Activated T-cell treated with anti-CD3 and anti-CD28 coated beads for 4 hours (primary cell): ENCODE data around the gene MPZL2.

Source experiments
- DNase-seq: peaks from one replicate; pipeline ENCODE4 v3.0.0-alpha.2; 2020

Gene MPZL2

DNA sequence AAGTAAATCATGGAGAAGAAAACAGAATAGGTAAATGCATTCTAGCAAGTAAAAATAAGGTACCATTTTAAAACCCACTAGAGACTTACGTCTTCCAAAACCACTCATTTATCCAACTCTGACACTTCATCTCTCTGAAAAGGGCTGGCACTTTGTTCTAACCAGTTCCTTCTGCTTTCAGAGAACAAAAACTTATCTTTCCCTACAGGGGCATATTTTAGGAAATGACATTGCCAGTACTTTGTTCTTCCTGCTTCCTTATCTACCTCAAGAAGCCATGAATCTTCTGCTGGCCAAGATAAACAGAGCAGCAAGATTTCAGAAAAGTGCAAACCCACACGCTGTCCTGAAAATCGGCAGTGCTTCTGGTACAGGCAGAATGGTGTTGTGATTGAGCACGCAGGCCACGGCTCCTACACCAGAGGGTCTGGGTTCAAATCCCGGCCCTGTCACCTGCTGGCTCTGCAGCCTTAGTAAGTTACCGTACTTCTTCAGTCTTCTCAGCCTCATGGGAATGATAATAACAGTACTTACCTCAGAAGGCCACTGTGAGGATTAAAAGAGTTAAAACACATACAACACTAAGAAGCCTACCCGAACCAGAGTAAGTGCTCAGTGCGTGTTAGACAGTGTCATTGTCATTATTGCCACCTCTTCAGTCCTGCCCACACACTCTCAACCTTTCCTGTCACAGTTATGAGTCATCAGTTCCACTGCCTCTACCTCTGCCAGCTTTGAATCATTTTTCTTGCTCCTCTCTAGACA lies 22.9 kb downstream of the MPZL2 start:
- DNase-seq = peak; percentile 65

GRCh38 chr11:118239509-118240205 lies 24.4 kb downstream of the MPZL2 start:
- no peak for DNase-seq

DNA sequence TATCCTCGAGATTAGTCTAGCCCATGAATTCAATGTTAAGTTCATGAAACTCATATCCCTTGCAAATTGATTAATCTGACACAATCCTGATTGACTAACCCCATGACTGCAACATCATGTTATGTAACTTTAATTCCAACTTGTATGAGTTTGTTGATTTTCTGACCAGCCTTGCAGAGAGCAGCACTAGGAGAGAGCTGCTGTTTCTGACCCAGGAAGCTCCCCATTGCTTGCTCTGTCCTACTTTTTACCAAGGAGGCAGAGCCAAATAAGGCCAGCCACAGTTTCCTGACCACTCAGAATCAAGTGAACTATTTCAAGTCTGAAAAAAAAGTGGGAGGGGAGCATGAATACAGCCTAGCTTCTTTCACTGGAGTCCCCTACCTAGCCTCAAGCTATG lies 25.2 kb downstream of the MPZL2 start:
- DNase-seq = no peak

DNA sequence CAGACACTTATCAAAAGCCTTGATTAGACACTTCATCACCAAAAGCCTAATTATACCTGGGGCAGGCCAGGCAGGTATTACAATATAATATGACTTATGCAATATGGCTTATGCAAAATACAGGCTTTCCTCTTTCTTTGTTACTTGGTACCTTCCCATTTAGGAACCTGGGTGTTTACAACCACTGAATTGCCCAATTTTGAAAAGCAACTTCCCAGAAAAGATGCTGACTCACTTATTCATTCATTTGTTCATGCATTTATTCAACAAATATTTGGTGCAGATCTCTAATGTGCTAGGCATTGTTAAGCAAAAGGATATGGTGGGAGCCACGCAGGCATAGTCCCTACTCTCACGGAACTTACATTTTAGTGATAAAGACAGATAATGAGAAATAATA lies 25.7 kb downstream of the MPZL2 start:
- no peak for DNase-seq

GRCh38 chr11:118236170-118236569 lies 27.9 kb downstream of the MPZL2 start:
- no peak for DNase-seq

DNA sequence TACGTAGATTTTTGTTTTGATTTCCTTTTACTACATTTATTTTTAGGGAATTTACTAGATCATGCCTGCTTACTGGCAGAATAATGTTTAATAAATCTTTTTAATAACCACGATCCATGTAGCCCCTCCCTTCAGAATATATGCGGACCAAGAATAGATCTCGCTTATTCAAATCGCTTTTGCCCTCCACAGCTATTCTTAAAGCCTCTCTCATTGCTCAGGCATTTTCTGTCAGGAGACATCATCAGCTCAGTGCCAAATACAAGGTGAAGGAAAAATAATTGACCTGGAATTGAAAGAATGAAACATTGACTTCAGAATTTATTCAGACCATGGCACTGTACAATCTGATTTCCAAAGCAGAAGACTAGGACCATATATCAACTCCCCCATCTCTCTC lies 29.3 kb downstream of the MPZL2 start:
- DNase-seq = no peak

- no peak for DNase-seq
Measured at GRCh38 chr11:118233850-118234249, 30.2 kb downstream of the MPZL2 start.

- no peak for DNase-seq
Measured at GRCh38 chr11:118233377-118233776, 30.7 kb downstream of the MPZL2 start.

- DNase-seq = no peak
Measured at GRCh38 chr11:118232659-118233058, 31.4 kb downstream of the MPZL2 start.

DNA sequence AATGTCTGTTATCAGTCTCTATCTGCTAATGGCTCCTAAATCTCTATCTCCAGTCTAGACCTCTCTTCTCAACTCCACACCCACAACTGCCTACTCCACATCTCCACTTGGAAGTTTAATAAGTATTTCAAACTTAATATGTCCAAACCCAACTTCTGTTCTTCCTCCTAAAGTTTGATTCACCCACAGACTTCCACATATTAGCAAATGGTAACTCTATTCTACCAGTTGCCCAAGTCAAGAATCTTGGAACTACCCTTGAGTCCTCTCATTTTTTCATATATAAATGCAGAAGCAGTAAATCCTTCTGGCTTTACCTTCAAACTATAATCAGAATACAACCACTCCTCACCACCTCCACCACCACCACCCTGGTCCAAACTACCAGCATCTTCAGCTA lies 32.6 kb downstream of the MPZL2 start:
- no peak for DNase-seq

DNA sequence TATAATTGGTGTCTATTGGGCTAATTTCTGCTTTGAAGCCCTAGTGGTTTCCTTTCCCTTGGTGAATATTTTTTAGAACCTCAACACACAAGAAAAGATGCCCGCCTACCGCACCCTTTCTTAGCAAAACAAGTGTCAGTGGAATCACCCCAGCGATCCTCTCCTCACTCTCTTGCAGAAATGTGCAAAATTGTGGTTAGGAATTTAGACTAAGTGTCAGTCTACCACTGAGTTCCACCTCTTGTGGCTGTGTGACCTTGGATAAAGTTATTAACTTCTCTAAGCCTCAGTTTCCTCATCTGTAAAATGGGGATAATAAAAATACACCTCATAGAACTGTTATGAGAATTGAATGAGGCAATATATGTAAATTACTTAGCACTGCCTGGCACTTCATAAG lies 34.0 kb downstream of the MPZL2 start:
- DNase-seq = no peak

GRCh38 chr11:118229274-118229847 lies 34.7 kb downstream of the MPZL2 start:
- DNase-seq = no peak

DNA sequence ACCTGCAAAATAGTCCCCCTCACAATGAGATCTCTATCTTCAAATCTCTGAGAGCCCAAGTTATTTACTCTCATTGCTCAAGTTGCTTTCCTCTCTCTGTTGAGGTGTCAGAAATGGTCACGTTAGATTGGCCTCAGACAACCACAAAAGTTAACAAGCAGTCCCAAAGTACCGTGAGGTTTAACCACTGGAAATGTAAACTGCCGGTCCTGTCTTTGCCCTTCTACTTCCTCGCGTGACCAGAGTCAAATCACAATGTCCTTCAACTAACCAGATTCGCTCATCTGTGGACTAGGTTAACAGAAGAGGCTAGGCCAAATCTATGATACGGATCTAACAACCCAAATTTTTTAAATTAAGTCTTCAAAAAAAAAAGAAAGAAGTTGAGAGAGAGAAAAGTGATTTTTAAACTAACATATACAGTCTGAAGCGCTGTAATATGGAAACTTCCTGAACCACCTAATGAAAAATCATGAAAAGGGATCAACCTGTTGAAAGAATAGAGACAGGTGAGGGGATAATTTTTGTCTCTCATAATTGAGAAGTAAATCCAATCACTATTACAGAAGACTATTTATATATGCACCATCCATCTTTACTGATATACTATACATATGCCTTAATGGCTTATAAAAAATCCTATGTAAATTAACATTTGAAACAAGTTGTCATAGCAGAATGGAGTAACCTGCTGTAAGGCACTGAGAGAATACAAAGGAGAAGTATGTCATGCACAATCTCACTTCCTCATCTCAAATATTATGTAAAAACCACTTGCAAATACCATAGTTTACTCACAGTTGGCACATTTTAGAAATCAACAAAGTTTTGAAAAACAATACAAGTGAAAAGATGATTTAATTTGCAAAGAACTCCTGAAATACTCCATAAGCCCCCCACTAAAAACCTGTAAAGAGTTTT lies 36.0 kb downstream of the MPZL2 start:
- DNase-seq = no peak

DNA sequence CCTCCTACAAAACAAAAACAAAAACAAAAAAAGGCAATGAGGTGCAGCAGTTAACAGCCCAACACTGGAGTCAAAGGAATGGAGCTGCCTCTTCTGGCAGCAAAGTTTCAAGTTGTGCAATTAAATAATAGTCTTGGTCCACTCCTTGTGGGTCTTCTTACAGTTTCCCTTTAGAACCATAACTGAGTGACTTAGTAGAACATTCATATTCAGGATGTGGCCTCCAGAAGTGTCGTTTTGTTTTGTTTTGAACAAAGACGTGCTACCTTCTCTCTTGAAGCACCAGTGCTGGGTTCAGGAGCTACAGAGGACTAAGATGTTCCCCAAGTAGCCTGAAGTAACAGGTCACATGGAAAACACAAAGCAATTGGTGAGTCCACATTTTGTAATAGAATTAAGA lies 37.3 kb downstream of the MPZL2 start:
- DNase-seq = no peak

DNA sequence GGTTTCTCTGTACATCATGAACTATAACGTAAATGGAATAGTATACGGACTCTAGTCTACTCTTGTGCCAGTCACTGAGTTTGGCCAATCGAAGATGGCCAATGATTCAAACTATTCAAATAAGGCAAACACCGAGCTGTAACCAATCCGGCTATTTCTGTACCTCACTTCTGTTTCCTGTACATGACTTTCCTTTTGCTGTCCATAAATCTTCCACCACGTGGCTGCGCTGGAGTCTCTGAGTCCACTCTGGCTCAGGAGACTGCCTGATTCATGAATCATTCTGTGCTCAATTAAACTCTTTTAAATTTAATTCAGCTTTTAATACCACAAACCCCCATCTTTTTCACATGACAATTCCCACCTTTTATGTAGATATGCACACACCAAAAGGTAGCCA lies 37.8 kb downstream of the MPZL2 start:
- no peak for DNase-seq

- DNase-seq = no peak
Measured at GRCh38 chr11:118224511-118225188, 39.4 kb downstream of the MPZL2 start, which contains the start of gene JAML. TSS of gene JAML (minus strand) at chr11:118225011. CDS start at chr11:118214866, 10,145 bp downstream.

DNA sequence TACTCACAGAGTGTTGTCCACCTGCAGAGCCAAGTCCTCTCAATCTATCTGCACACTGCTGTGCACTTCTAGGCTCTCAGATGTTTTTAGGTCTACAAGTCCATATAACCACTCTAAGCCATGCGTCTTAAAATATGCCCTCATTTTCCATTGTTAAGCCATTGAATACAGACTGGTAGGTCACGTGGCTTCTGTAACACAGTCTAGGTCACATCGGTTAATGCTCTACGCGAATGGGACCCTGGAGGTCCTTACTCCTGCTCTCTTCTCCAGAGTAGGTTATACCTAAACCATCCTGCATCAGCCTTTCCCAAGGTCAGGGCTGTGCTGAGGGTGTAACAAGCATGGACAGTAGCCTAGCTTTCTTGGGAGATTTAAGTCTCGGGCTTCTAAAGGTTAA lies 40.1 kb downstream of the MPZL2 start:
- DNase-seq = no peak

DNA sequence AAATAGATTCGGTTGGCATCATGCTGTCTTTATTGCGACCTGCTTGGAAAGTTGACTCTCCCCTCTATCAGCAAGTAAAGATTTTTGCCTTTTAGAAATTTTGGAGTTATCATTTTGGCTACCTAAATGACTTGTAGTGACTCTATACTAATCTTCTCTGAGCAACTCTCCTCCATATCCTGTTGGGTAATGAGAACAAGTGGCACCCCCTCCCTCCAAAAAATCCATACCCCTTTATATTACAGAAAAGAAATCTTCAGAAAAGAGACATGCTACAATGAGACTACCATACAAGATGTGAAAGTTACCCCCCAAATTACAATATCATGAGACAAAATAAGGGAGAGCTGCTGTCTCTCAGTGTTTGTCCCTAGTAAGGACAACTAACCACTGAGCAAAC lies 40.5 kb downstream of the MPZL2 start:
- DNase-seq = no peak

GRCh38 chr11:118222437-118222836 lies 41.7 kb downstream of the MPZL2 start:
- DNase-seq = no peak

- no peak for DNase-seq
Measured at GRCh38 chr11:118221419-118221818, 42.7 kb downstream of the MPZL2 start.

GRCh38 chr11:118219732-118220131 lies 44.4 kb downstream of the MPZL2 start:
- no peak for DNase-seq

GRCh38 chr11:118219244-118219643 lies 44.9 kb downstream of the MPZL2 start:
- DNase-seq = no peak
